NCI-H69 (cell line): ENCODE measurements around the gene PAPSS1.

Experiments used
- DNase-seq: peaks from one replicate; lab custom pipeline; 2025; lab: John Stamatoyannopoulos, UW

The PAPSS1 gene

DNA sequence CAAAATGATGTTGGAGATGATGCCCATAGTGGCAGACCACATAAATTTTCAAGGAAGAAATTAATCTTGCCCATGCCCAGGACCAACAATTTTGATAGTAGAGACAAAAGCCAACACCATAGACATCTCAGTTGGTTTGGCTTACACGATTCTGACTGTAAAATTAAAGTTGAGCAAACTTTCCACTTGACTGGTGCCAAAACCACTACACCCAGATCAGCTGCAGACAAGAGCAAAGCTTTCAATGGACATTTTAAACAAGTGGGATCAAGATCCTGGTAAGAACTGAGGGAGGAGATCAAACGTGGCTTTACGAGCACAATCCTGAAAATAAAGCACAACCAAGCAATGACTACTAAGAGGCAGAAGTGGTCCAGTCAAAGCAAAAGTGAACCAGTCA, 90.7 kb downstream of the PAPSS1 start:
- DNase-seq = no peak

DNA sequence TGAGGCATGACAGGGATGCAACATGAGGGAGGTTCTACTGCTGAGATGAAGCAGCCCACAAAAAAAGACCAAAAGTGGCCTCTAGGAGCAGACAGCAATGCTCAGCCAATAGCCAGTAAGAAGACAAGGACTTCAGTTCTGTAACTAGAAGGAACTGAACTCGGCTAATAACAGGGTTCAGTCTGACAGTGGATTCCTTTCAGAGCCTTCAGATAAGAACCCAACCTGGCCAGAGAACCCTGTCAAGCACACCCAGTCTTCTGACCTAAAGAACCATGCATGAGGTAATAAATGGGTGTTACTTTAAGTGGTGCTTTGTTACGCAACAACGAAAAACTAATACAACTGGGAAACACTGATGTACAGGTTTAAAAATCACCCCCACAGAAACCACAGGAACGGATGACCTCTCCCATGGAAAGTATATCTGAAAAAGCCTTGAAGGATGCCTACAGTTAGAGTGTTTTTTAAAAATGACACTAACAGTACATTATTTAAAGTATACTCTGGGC, 94.6 kb downstream of the PAPSS1 start:
- no peak for DNase-seq

DNA sequence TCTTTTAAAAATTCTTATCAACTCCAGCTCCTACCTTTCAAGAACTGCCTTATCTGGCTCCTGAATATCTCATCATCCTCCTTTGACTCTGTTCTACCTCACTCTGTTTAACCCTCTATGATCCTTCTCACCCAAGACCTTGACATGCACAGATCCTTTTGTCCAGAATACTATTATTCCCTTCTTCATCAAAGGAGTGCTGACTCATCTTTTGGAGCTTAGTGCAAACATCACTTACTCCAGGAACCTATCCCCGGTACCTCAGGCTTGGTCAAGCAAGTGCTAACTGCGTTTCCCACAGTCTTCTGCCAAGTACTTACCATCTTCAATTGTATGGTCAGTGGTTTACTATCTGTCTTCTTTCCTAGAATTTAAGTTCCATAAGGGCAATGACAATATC, 96.0 kb downstream of the PAPSS1 start:
- DNase-seq = no peak

DNA sequence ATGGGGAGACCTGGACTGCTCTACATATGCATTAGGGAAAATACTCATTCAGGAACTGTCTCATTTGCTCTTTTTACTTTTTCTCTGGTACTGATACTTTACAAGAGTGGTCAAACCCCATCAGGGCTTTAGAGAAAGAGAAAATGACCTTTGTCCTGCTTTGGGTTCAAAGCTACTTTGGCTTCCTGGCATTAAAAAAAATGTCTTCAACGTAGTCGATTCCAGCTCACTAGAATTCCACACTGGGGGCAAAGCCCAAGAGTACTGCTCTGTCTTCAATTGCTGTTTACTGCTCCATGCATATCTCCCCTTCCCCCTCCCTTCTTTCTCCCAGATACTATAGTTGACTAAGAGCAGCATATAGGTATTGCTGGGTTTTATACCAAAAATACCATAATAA, 98.0 kb downstream of the PAPSS1 start:
- DNase-seq = no peak

DNA sequence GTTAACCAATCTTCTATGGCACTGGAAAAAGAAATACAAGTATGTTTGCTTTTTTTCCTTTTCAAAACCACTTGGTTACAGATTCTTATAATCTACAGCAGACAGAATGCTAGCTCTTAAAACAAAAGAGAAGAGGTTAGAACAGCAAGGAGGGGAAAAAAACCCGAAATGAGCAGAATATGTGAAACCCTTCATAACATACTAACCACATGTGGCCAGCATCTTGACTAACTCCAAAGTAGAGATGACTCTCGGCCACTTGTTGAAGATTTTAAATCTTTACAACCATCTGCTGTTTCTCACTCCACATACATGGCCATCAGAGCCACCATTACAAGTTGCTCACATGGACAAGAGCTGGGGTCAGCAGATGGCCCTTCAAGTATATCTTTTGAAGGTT, 100.3 kb downstream of the PAPSS1 start:
- no peak for DNase-seq

DNA sequence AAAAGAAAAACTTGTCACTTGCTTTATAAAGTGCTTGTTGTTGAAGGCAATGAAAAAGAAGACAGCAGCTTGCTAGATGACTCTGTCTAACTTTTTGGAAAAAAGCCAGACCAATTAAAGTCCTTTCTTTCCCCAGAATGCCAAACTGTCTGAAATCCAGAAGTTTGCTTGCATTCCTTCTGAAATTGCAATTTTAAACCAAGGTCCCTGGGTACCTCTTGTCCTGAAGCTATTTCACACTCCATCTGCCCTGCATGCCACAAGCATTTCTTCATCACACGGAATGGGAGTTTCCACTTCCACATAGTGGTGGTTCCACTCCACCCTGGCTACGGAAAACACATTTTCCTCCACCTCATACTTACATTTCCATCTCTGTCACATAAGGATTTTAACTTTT, 101.0 kb downstream of the PAPSS1 start:
- peak; percentile 11 for DNase-seq

DNA sequence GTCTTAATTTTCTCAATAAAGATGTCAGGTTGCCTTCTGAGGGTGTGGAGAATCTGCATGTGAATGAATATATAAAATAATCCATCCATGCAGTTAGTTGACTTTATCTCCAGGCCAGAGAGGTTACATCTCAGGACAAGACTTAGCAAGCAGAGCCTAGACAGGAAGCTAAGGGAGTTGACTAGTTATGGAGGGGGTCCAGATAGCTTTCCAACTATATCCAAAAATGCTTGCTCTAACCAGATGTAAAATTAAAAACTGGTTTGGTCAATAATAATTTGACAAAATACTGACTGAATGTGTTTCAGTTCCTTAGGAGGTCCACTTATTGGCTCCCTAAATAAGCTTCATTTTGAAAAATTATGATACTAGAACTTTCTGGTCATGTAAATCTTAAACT, 101.4 kb downstream of the PAPSS1 start:
- DNase-seq = no peak

DNA sequence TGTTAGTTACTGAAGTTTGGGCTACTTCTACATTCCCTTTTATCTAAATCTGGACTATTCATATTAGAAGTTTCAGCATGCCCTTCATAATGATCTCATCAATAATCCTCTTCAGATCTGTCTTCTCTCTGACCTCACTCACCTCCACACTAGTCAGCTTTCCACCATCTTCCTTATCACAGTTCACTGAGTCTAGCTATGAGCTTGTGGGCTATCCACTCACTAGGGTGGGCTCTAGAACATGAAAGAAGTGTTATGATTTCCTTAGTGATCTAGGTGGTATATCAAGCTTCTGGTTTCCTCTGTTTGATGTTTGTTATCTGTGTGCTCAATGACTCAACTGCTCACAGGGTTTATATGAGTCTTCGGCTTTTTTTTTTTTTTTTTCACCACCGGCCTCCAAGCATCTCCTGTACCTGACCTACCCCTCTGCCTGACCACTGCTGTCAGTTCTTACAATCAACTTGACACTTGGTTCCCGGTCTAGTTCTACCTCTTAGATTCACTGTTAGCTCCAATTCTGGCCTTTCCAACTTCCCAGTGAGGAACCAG, 103.1 kb downstream of the PAPSS1 start:
- no peak for DNase-seq

DNA sequence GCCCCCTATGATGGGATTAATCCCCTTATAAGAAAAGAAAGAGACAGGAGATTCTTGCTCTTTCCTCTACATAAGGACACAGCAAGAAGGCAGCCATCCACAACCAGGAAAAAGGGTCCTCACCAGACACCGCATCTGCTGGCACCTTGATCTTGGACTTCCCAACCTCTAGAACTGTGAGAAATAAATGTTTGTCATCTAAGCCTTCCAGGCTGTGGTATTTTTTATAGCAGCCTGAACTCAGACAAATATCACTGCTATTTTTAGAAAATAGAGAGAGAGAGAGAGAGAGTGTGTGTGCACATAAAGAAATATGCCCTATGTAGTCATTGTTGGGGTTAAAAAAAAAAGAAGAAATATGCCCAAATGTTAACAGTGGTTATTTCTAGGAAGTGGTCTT, 104.2 kb downstream of the PAPSS1 start:
- no peak for DNase-seq

DNA sequence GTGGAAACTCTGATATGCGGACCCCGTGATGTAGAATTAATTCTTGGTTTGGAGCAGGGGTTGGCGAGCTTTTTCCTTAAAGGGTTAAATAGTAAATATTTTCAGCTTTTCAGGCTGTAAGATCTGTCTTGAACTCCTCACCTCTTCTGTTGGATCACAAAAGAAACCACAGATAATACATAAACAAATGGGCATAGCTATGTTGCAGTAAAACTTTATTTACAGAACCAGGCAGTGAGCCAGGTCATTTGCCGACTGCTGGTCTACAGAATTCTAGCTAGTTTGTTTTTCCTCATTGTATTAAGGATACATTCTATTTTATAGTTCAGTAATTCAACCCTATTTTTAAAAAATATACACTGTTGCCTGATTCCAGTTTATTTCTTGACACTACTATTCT, 116.6 kb downstream of the PAPSS1 start:
- no peak for DNase-seq

DNA sequence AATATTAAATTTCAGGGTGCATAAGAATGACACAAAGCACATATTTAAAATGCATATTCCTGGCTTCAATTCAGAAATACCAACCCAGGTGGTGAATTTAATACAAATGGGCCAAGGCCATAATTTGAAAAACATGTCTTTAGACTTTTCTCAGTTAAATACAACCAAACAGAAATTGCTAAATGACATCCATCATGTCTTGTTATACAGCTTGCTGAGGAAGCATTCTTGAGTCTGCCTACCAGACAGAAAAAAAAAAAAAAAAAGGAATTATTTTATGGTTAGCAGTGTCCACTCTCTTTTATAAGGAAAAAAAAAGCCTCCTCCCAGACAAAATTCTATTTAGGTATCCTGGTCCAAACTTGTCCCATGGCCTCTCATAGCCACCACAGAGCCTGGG, 119.1 kb downstream of the PAPSS1 start:
- DNase-seq = no peak

DNA sequence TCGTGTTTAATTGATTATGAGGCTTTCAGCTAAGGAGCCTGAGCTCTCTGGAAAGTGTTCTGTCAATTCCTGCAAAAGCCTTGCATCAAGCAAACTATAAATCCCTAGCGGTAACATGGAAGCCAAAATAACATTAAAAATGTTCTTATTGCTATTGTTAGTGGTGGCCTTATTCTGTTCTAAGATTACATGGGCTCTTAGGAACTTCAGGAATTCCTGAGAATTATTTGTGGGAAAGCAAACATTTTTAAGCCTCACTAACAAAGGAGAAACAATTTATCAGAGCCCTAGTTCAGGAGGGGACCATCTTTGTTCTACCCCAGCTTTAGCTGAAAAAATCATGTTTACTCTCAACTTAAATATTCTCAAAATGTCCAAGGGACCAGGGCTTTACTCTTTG, 119.6 kb downstream of the PAPSS1 start:
- no peak for DNase-seq

DNA sequence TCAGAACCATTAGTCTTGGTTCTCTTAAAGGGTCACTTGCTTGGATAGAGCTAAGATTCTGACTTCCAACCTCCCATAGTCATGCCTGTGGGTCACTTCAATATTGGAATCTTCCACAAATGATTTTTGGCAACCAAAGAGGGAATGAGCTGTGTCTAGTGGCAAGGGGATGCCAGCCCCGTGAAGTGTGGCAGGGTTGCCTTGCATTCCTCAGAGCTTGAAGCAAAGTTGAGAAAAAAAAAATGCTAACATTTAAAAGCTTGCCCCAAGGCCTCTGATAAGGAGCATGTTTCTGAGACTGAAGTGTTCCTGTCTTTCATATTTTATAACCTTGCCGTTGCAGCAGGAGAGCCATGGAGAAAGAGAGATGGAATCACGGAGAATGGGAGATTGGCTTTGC, 120.2 kb downstream of the PAPSS1 start:
- DNase-seq = no peak

DNA sequence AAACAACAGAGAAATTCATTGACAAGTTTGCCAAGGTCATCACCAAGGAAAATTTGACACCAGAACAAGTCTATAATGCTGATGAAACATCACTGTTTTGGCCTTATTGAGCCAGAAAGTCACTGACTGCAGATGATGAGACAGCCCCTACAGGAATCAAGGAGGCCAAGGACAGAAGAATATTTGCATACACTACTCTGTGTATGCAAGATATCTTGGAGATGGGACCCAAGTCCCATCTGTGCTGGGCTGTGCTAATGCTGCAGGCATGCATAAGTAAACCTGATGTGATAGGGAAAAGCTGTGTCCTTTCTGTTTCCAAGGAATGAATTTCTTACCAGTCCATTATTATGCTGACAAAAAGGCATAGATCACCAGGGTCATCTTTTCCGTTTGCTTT, 126.8 kb downstream of the PAPSS1 start:
- DNase-seq = no peak

DNA sequence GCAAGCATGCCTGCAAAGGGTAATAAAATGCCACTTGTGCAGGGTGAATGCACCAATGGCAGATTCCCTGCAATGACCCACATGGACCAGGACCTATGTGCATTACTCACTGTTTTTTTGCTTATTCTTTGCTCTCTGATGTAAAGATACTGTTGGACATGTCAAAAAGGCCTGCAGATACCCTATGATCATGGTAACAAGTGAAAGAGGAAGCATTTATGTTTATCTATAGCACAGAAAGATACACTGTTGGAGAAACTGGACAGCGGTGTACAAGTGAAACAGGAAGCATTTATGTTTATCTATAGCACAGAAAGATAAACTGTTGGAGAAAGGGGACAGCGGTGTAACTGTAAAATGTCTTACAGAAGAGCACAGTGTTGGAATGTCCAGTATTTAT, 127.5 kb downstream of the PAPSS1 start:
- DNase-seq = no peak

DNA sequence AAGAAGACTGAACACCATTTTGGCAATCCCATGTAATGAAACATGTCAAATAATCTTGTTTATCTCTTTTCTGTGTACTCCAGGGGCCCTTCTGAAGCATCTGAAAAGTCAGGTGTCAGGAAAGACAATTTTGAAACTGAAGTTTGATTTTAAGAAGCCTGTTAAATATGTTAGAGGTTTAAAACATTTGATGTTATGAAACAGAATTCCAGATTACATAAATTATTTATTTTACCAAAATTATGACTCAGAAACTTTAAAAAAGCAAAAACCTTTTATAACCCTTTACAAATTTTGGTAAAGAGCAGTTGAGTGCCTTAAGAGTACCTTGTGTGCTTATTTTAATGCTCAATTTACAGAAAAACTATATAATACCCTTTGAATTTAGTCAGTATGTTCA, 130.8 kb downstream of the PAPSS1 start:
- no peak for DNase-seq

DNA sequence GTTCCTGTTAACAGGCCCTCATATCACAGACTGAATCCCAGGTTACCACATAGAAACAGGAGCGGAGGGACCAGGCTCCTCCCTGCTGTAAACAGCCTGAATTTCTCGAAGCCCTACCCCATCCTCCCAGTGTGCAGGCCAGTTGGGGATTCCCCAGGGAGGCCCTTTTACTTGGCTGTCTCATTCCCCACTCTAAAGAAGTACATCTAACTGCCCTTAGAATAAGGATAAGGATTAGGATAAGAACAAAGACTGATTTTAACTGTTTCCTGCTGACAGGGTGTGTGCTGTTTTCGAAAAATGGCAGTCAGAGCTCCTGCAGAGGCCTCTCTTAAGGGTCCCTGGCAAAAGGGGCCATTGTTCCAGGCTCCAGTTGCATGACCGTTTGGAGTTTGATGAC, 133.7 kb downstream of the PAPSS1 start:
- peak; percentile 5 for DNase-seq

DNA sequence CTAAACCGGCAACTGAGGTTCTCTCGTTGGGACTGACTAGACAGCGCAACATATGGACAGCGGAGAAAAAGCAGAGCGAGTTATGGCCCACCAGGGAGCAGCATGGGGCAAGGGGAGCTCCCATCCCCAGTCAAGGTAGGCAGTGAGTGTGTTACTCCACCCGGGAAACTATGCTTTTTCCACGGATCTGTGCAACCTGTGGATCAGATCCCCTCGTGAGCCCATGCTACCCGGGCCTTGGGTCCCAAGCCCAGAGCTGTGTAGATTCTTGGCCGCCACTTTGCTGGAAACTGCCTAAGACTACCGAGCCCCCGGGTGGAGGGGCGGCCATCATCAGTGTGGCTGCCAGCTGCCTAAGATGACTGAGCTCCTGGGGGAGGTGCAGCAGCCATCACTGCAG, 140.9 kb downstream of the PAPSS1 start:
- DNase-seq = peak; percentile 1

DNA sequence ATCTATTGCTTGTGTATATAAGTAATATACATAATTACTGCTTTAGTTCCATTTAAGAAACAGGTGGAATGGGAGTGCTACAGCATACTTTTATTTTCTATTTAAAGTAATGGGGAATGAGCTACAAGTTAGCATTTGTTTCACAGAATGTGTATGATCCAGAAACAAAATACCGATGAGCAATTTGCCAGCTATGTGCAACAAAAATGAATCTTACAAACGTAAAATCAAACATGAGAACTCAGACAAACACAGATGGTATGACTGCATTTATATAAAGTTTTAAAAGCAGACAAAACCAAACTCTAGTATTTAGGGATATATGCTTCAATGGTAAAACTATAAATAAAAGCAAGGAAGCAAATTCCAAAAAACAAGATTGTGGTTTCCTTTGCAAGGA, 141.7 kb downstream of the PAPSS1 start:
- no peak for DNase-seq

DNA sequence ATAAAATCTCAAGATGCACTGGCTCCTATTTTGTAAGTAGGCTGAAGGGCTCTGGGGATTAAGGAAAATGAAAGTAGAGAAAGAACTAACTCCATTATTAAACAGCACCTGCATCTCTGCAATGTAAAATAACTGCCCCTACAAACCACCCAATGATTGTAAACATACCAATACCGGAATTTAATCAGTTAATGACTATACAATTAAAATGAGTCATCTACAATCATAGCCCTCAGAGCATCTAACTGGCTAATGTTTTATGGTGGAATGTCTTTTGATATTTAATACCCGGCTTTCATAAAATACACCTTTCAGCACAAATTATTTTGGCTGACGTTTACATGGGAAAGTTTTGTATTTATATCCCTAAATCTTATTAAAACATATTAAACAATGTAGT, 142.3 kb downstream of the PAPSS1 start:
- DNase-seq = peak; percentile 8

DNA sequence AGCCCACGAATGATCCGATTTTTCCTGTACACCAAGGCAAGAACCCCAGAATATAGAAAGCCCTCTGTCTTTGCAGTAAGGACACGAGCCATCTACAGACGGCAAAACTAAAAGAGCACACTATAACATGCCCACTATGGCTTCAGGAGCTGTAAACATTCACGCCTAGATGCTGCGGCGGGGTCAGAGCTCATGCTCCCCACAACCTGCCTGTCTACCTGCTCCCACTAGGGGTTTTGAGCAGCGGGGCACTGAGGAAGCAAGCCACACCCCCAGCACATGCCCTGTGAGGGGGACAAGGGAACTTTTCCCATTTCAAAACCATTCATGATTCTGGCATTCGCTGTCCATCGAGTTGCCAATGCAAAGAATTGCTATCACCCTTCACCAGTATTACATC, 144.8 kb downstream of the PAPSS1 start:
- DNase-seq = no peak

DNA sequence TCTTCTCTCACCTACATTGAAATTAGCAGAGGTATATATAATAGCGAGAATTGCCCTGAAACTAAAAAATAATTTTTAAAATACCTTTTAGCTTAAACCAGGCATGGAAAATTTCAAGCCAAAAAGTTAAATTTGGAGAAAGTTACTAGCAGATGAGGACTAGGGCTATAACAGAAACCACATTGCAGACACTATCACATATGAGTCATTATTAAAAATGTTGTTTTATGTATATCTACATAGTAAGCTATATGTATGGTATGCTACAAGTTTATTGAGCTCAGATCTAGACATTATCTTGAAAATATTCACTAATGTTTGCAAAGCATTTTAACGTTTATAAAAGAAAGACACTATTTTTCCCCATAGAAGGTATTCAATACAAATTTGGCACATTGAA, 147.8 kb downstream of the PAPSS1 start:
- DNase-seq = no peak

DNA sequence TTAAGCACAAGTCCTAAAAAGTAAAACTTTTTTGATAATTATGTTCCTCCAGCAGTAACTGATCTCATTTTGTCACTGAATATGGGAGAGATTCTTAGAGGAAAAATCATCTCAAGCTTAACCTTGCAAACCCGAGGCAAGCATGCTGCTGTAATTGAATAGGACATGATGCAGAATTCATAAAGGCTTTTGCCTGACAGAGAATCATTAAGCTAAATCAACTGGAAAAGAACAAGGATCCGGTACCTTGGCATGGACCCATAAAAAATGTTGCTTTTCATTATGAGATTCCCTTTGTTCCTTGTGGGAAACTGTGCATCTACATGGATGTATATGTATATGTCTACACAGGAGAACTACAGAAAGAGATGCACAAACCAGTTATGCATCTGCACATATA, 149.1 kb downstream of the PAPSS1 start:
- peak; percentile 64 for DNase-seq

DNA sequence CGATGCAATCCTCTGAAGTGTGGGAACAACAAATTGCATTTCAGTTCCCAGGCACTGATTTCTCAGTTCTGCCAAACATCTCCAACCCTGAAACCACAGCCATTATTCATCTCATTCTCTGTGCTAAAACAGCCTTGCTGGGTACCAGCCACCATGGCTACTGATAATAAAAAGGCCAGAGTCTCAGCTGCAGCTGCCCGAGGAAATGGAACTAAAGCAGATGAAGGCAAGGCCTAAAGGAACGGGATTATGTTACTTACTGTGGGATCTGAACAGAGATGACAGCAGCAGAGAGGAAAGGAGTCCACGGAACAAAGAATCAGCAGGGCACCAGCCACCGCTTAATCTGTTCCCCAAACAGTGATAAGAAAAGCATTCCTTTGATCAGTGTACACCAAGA, 155.7 kb downstream of the PAPSS1 start:
- DNase-seq = no peak
